NCI-H1092 treated with DMSO at 0.1 percent for 48 hours (cell line): Measurements from ENCODE around the gene SEMG1.

Experiments
- DNase-seq: peaks from one replicate; lab custom pipeline; 2025; lab: John Stamatoyannopoulos, UW

Gene SEMG1

GRCh38 chr20:45206725-45207124 lies at the start of gene SEMG1:
Gene SEMG1, plus strand, starts transcription at chr20:45207033. Its CDS starts 21 bp downstream, at chr20:45207054.
- no peak for DNase-seq

GRCh38 chr20:45157962-45158361 lies 48.9 kb upstream of the SEMG1 start:
- no peak for DNase-seq

- no peak for DNase-seq
Observed at GRCh38 chr20:45163083-45163803, 43.6 kb upstream of the SEMG1 start.

- DNase-seq, result no peak
Observed at GRCh38 chr20:45164906-45165305, 41.9 kb upstream of the SEMG1 start.

GRCh38 chr20:45173522-45173921 lies 33.3 kb upstream of the SEMG1 start:
- no peak for DNase-seq

GRCh38 chr20:45174434-45175364 lies 32.1 kb upstream of the SEMG1 start, which contains the start of gene PI3:
Gene PI3, plus strand, starts transcription at chr20:45174902. Its CDS starts 21 bp downstream, at chr20:45174923.
- no peak for DNase-seq

- DNase-seq, result no peak
Observed at GRCh38 chr20:45176526-45177267, 30.1 kb upstream of the SEMG1 start.

- no peak for DNase-seq
Observed at GRCh38 chr20:45179166-45179565, 27.7 kb upstream of the SEMG1 start.

GRCh38 chr20:45181639-45182038 lies 25.2 kb upstream of the SEMG1 start:
- DNase-seq, result no peak

- DNase-seq, result no peak
Observed at GRCh38 chr20:45183084-45183483, 23.7 kb upstream of the SEMG1 start.

- no peak for DNase-seq
Observed at GRCh38 chr20:45187693-45188092, 19.1 kb upstream of the SEMG1 start.

- DNase-seq, result no peak
Observed at GRCh38 chr20:45189067-45189609, 17.7 kb upstream of the SEMG1 start.

GRCh38 chr20:45189861-45190260 lies 17.0 kb upstream of the SEMG1 start:
- no peak for DNase-seq

GRCh38 chr20:45191926-45192325 lies 14.9 kb upstream of the SEMG1 start:
- no peak for DNase-seq

GRCh38 chr20:45193331-45193730 lies 13.5 kb upstream of the SEMG1 start:
- DNase-seq, result no peak

- DNase-seq, result no peak
Observed at GRCh38 chr20:45209924-45210323, 3.1 kb downstream of the SEMG1 start.

GRCh38 chr20:45211569-45212474 lies 5.0 kb downstream of the SEMG1 start:
- no peak for DNase-seq

GRCh38 chr20:45212836-45213235 lies 6.0 kb downstream of the SEMG1 start:
- no peak for DNase-seq

GRCh38 chr20:45218124-45218523 lies 11.3 kb downstream of the SEMG1 start:
- no peak for DNase-seq

- no peak for DNase-seq
Observed at GRCh38 chr20:45218636-45219035, 11.8 kb downstream of the SEMG1 start.

- DNase-seq, result no peak
Observed at GRCh38 chr20:45221076-45221475, 14.2 kb downstream of the SEMG1 start, which contains the start of gene SEMG2. Gene SEMG2, plus strand, starts transcription at chr20:45221373. Its CDS starts 17 bp downstream, at chr20:45221390.
